Upper lobe of left lung (tissue), 6 donors: ENCODE measurements around the gene SIM2. TPM values are rescaled to one million over a fixed set of nuclear protein-coding genes. Genes with fewer than 3 reads are reported as not detected.

Experiments
- ATAC-seq, 2 donors: fragments of 200-7000 bp; cut with Tn5 transposase; one replicate each; pipeline ENCODE4 v1.9.1; 2022; ENCODE audit warnings: mild to moderate bottlenecking in 2 of 2, moderate library complexity in 2 of 2; ENCODE audit not compliant: low FRiP score in 2 of 2
- DNase-seq, 2 donors: peaks; one replicate each; pipeline ENCODE4 v3.0.0-alpha.2; 2019 to 2020
- H3K27ac ChIP-seq, 4 donors: fragments of 200-600 bp; sonication (generic); one replicate each; pipeline ENCODE4 v1.5.1; 2016 to 2019
- H3K27me3 ChIP-seq, 4 donors: fragments of 200-600 bp; sonication (generic); one replicate each; pipeline ENCODE4 v1.5.1; 2017 to 2019
- H3K36me3 ChIP-seq, 4 donors: fragments of 200-600 bp; sonication (generic); one replicate each; pipeline ENCODE4 v1.5.1; 2016 to 2019
- H3K4me1 ChIP-seq, 4 donors: fragments of 200-600 bp; sonication (generic); one replicate each; pipeline ENCODE4 v1.5.1; 2018 to 2019
- H3K4me3 ChIP-seq, 4 donors: fragments of 200-600 bp; sonication (generic); one replicate each; pipeline ENCODE4 v1.5.1; 2017 to 2019; ENCODE audit warnings: mild to moderate bottlenecking in 2 of 4, moderate library complexity in 1 of 4
- H3K9me3 ChIP-seq, 4 donors: fragments of 200-600 bp; sonication (generic); one replicate each; pipeline ENCODE4 v1.5.1; 2018 to 2019
- EP300 ChIP-seq, 4 donors: sonication (generic); formaldehyde crosslinking; IDR thresholded peaks; one replicate each; pipeline ENCODE4 v1.5.1; 2017; ENCODE audit warnings: antibody characterized with exemption in 4 of 4, control low read depth in 2 of 4
- POLR2A ChIP-seq, 4 donors: fragments of 450-650 bp; IDR thresholded peaks; one replicate each; pipeline ENCODE4 v1.5.1; 2016 to 2017; ENCODE audit warnings: antibody characterized with exemption in 4 of 4, mild to moderate bottlenecking in 2 of 4
- POLR2AphosphoS5 ChIP-seq, 2 donors: sonication (generic); formaldehyde crosslinking; IDR thresholded peaks; one replicate each; pipeline ENCODE4 v1.5.1; 2017; ENCODE audit warnings: antibody characterized with exemption in 2 of 2
- WGBS, 2 donors: methylation state at CpG; one replicate each; pipeline ENCODE4 v1.1.5; 2017 to 2018; 5-methylcytosine and 5-hydroxymethylcytosine counted together
- total RNA-seq, 6 donors: library from RNA; depleted of rRNA in 4 of 6; stranded (reverse); fragments of >200 nt in 4 of 6; gene quantifications; one replicate each; pipeline versions ENCODE4 v1.1.0 to v1.2.1, GENCODE V29; 2016 to 2021
- TF ChIP-seq, protein P1 (sequence below), 6 experiments: fragments of 450-650 bp in 4 of 6; fragments of 200-600 bp in 2 of 6; sonication (generic) in 2 of 6; IDR thresholded peaks; one replicate each; pipeline ENCODE4 v1.5.1; 2016 to 2019; ENCODE audit warnings: antibody characterized with exemption in 6 of 6
- donor health status: DM: no; HTN: no; CAD: no; lungs with moderate emphysema.
- donor health status: DM: no; HTN: yes; CAD: no; lungs with severe emphysema.

Gene SIM2
- total RNA-seq, 6 donors from 2014 or later = 0.10 to 1.6 (median 0.50) TPM; not detected in 2

DNA sequence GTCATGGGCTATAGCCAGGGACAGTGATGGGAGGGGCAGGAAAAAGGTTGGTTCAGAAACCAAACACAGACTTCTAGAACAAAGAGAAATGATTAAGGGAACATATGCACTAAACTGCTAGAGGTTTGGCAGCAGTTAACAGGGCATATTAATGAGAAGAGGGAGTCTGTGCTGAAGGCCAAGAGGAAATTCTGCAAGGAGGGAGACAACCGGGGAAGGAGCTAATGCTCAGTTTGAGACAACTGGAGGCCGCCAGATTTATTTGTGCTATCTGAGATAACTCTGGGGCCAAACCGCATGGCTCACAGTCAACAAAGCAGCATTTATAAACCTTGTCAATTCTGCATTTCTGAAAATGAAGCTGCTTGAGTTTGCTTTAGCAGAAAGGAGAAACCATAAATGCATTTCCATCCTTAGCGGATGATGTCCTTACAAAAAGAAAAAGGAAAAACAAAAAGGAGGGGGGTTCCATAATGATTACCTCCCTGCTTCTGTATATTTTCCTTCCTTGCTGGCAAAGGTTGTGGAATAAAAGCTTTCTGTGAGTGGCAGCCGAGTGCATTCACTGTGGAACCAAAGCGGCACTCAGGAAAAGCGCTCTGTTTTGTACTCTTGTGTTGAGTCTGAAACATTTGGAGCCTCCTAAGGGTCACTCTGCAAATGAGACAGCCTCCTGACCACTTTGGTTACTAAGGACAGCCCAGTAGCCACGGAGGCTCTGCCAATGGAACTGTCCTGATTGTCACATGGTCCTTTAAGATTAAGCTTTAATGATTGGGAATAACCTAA lies 70.3 kb downstream of the SIM2 start:
- TF ChIP-seq, protein P1, sequence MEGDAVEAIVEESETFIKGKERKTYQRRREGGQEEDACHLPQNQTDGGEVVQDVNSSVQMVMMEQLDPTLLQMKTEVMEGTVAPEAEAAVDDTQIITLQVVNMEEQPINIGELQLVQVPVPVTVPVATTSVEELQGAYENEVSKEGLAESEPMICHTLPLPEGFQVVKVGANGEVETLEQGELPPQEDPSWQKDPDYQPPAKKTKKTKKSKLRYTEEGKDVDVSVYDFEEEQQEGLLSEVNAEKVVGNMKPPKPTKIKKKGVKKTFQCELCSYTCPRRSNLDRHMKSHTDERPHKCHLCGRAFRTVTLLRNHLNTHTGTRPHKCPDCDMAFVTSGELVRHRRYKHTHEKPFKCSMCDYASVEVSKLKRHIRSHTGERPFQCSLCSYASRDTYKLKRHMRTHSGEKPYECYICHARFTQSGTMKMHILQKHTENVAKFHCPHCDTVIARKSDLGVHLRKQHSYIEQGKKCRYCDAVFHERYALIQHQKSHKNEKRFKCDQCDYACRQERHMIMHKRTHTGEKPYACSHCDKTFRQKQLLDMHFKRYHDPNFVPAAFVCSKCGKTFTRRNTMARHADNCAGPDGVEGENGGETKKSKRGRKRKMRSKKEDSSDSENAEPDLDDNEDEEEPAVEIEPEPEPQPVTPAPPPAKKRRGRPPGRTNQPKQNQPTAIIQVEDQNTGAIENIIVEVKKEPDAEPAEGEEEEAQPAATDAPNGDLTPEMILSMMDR (IDR thresholded peaks at IDR 0.05) = no peak
- TF ChIP-seq EP300 (IDR thresholded peaks at IDR 0.05) = peak in 1 of 4 donors; percentile 4
- no peak for TF ChIP-seq POLR2AphosphoS5 (IDR thresholded peaks at IDR 0.05)
- no peaks in the 10 kb centered on the region for H3K27me3 ChIP-seq
- 59 to 64% methylated on average over 8 of the region's 8 CpGs for WGBS, 2 donors
- peaks cover 0 to 5% (median 3%) of the 10 kb centered on the region in 4 donors for H3K4me1 ChIP-seq
- peak overlapping the region in 3 of 4 donors; percentile 15 to 61 (median 49) for H3K27ac ChIP-seq
- H3K4me3 ChIP-seq = no peak overlapping the region
- peaks cover 0 to 4% (median 0%) of the 10 kb centered on the region in 4 donors for H3K36me3 ChIP-seq
- no peaks in the 10 kb centered on the region for H3K9me3 ChIP-seq
- ATAC-seq = peak in 1 of 2 donors; percentile 39
- no peak for DNase-seq

DNA sequence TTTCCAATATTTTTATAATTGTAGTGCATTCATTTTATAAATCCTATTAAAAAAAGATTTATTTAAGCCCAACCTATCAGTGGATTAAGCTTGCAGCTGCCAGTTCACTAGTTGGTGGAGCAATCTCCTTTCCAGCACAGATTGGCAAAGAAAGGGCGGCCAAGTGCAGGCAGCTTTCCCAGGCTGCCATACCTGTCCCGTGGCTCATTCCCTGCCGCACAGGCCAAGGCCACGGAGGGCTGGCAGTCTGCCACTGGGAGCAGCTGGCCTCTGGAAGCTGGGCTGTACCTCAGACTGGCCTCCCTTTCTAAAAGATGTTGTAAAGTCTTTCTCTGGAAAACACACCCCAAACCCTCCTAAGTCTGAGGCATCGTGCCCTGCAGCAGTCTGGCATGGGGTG lies 74.2 kb downstream of the SIM2 start:
- peak; percentile 69 to 83 for DNase-seq
- no peak overlapping the region for H3K4me3 ChIP-seq
- no peak overlapping the region for H3K27ac ChIP-seq
- TF ChIP-seq, protein P1 (IDR thresholded peaks at IDR 0.05) = no peak
- no peak for TF ChIP-seq POLR2AphosphoS5 (IDR thresholded peaks at IDR 0.05)
- TF ChIP-seq EP300 (IDR thresholded peaks at IDR 0.05) = no peak
- no peak for TF ChIP-seq POLR2A (IDR thresholded peaks at IDR 0.05)
- no peaks in the 10 kb centered on the region for H3K27me3 ChIP-seq
- ATAC-seq = peak in 1 of 2 donors; percentile 55
- peaks cover 0 to 5% (median 3%) of the 10 kb centered on the region in 4 donors for H3K4me1 ChIP-seq
- no peaks in the 10 kb centered on the region for H3K9me3 ChIP-seq
- H3K36me3 ChIP-seq = no peaks in the 10 kb centered on the region
- WGBS, 2 donors = 62 to 66% methylated on average over 5 of the region's 5 CpGs

GRCh38 chr21:36773995-36774394 lies 75.1 kb downstream of the SIM2 start:
- Histone ChIP-seq H3K36me3 (no peaks in the 10 kb centered on the region), H3K27ac (no peak overlapping the region), H3K27me3 (no peaks in the 10 kb centered on the region), H3K4me3 (no peak overlapping the region), H3K4me1 (peaks cover 0 to 3% (median 2%) of the 10 kb centered on the region in 4 donors), H3K9me3 (no peaks in the 10 kb centered on the region)
- WGBS, 2 donors = 75 to 82% methylated on average over 8 of the region's 8 CpGs
- ATAC-seq = no peak
- no peak for DNase-seq
- TF ChIP-seq, protein P1 (IDR thresholded peaks at IDR 0.05) = no peak
- TF ChIP-seq POLR2AphosphoS5 (IDR thresholded peaks at IDR 0.05) (no peak), EP300 (IDR thresholded peaks at IDR 0.05) (no peak), POLR2A (IDR thresholded peaks at IDR 0.05) (no peak)

DNA sequence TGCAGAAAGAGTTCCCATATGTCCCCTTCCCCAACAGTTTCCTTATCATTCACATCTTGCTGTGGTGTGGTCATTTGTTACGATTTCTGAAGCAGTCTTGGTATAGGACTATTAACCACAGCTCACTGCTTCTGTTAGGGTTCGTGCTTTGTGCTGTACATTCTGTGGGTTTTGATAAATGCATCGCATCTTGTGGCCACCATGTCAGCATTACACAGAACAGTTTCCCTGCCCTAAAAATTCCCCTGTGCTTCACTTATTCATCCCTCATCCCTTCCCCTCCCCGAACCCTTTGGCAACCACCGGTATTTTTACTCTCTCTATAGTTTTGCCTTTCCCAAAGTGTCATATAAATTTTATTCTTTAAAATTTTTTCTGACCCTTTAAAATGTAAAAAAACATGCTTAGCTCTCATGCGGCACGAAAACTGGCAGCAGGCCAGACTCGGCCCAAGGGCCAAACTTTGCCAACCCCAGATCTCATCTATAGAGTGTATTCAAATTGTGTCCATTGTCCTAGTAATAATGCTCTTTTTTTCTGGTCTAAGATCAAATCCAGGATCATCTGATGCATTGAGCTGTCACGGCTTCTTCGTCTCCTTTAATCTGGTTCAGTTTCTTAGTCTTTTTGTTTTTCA lies 78.2 kb downstream of the SIM2 start:
- Histone ChIP-seq H3K9me3 (no peaks in the 10 kb centered on the region), H3K27me3 (no peaks in the 10 kb centered on the region), H3K4me1 (peaks cover 0 to 3% (median 0%) of the 10 kb centered on the region in 4 donors), H3K4me3 (no peak overlapping the region), H3K27ac (no peak overlapping the region), H3K36me3 (no peaks in the 10 kb centered on the region)
- DNase-seq (no peak), ATAC-seq (no peak)
- no peak for TF ChIP-seq EP300 (IDR thresholded peaks at IDR 0.05)
- TF ChIP-seq POLR2AphosphoS5 (IDR thresholded peaks at IDR 0.05) = no peak
- 71 to 74% methylated on average over 10 of the region's 10 CpGs for WGBS, 2 donors

DNA sequence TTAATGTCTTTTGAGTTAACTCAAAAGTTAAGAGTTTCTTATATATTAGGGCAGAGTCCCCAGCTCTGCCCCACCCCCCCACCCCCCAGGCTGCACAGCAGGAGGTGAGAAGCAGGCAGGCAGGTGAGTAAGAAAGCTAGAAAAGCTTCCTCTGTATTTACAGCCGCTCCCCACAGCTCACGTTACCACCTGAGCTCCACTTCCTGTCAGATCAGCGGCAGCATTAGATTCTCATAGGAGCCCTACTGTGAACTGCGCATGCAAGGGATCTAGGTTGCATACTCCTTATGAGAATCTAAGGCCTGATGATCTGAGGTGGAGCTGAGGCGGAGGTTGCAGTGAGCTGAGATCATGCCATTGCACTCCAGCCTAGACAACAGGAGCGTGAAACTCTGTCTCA lies 81.9 kb downstream of the SIM2 start:
- no peaks in the 10 kb centered on the region for H3K27me3 ChIP-seq
- H3K4me1 ChIP-seq = peaks cover 0 to 11% (median 0%) of the 10 kb centered on the region in 4 donors
- TF ChIP-seq POLR2AphosphoS5 (IDR thresholded peaks at IDR 0.05) (no peak), EP300 (IDR thresholded peaks at IDR 0.05) (no peak)
- TF ChIP-seq, protein P1 (IDR thresholded peaks at IDR 0.05) = no peak
- no peak overlapping the region for H3K4me3 ChIP-seq
- H3K27ac ChIP-seq = no peak overlapping the region
- WGBS, 2 donors = 82 to 93% methylated on average over 6 of the region's 6 CpGs
- no peaks in the 10 kb centered on the region for H3K36me3 ChIP-seq
- no peak for DNase-seq
- ATAC-seq = no peak
- no peaks in the 10 kb centered on the region for H3K9me3 ChIP-seq
